Karpas-422 (cell line): ENCODE results near the gene NHEJ1. TPM values are rescaled to one million over a fixed set of nuclear protein-coding genes. Genes with fewer than 3 reads are reported as not detected.

Experiments
- DNase-seq: peaks from one replicate; pipeline ENCODE4 v3.0.0-alpha.2; 2015
- H2AFZ ChIP-seq: fragments of 200-600 bp; sonication (generic); 2 replicates; pipeline ENCODE4 v1.6.1; 2014; ENCODE audit warnings: antibody characterized with exemption, low read length, mixed read lengths
- H3K27ac ChIP-seq: fragments of 200-600 bp; sonication (generic); 2 replicates; pipeline ENCODE4 v1.5.1; 2014; ENCODE audit warnings: mild to moderate bottlenecking, low read length, moderate library complexity
- H3K27me3 ChIP-seq: fragments of 200-600 bp; sonication (generic); 2 replicates; pipeline ENCODE4 v1.6.1; 2014; ENCODE audit warnings: low read length, mixed read lengths
- H3K36me3 ChIP-seq: fragments of 200-600 bp; sonication (generic); 2 replicates; pipeline ENCODE4 v1.6.1; 2014; ENCODE audit warnings: low read length, mixed read lengths; ENCODE audit not compliant: insufficient read depth
- H3K4me1 ChIP-seq: fragments of 200-600 bp; sonication (generic); 2 replicates; pipeline ENCODE4 v1.6.1; 2014; ENCODE audit warnings: mild to moderate bottlenecking, low read length, mixed read lengths
- H3K4me2 ChIP-seq: fragments of 200-600 bp; sonication (generic); 2 replicates; pipeline ENCODE4 v1.6.1; 2014; ENCODE audit warnings: low read length, low read depth, mild to moderate bottlenecking; ENCODE audit not compliant: poor library complexity, severe bottlenecking
- H3K4me3 ChIP-seq: fragments of 200-600 bp; sonication (generic); 2 replicates; pipeline ENCODE4 v1.5.1; 2014; ENCODE audit warnings: mild to moderate bottlenecking, antibody characterized with exemption, low read length, mixed read lengths
- H3K79me2 ChIP-seq: fragments of 200-600 bp; sonication (generic); 2 replicates; pipeline ENCODE4 v1.6.1; 2014; ENCODE audit warnings: mild to moderate bottlenecking, low read length, mixed read lengths
- H3K9ac ChIP-seq: fragments of 200-600 bp; sonication (generic); 2 replicates; pipeline ENCODE4 v1.6.0; 2014; ENCODE audit warnings: low read length
- H3K9me2 ChIP-seq: fragments of 200-600 bp; sonication (generic), shearing (Covaris generic); replicated peaks from 2 replicates; pipeline ENCODE4 v1.6.0; 2014; ENCODE audit warnings: mild to moderate bottlenecking, low read length, moderate library complexity; ENCODE audit not compliant: insufficient read depth
- H3K9me3 ChIP-seq: fragments of 300-700, 200-600 bp; sonication (generic); 2 replicates; pipeline ENCODE4 v1.6.1; 2014; ENCODE audit warnings: low read length, mixed read lengths
- H4K20me1 ChIP-seq: fragments of 200-600 bp; sonication (generic); 2 replicates; pipeline ENCODE4 v1.6.1; 2014; ENCODE audit warnings: mild to moderate bottlenecking, antibody characterized with exemption, low read length, low read depth; ENCODE audit not compliant: insufficient read depth
- total RNA-seq: library from RNA; depleted of rRNA; stranded (reverse); fragments of >200 nt; shearing (Covaris generic); gene quantifications from 2 replicates; pipeline ENCODE4 v1.2.3, GENCODE V29; 2014; ENCODE audit warnings: low replicate concordance

NHEJ1 gene
- total RNA-seq, 1 experiment from 2014 or later = 21.5 TPM

- Histone ChIP-seq H3K4me1 (no peaks in the 10 kb centered on the region), H3K4me3 (no peak overlapping the region), H2AFZ (no peak overlapping the region), H3K27ac (no peak overlapping the region), H3K36me3 (peaks cover 6% of the 10 kb centered on the region; the same call in 1 of the 2 replicates), H3K9me2 (no peaks in the 10 kb centered on the region), H4K20me1 (no peaks in the 10 kb centered on the region), H3K27me3 (no peaks in the 10 kb centered on the region), H3K4me2 (no peak overlapping the region), H3K79me2 (no peaks in the 10 kb centered on the region), H3K9me3 (no peaks in the 10 kb centered on the region), H3K9ac (no peak overlapping the region)
- DNase-seq = no peak
Measured at GRCh38 chr2:219149667-219150066, 10.9 kb downstream of the NHEJ1 start.

DNA sequence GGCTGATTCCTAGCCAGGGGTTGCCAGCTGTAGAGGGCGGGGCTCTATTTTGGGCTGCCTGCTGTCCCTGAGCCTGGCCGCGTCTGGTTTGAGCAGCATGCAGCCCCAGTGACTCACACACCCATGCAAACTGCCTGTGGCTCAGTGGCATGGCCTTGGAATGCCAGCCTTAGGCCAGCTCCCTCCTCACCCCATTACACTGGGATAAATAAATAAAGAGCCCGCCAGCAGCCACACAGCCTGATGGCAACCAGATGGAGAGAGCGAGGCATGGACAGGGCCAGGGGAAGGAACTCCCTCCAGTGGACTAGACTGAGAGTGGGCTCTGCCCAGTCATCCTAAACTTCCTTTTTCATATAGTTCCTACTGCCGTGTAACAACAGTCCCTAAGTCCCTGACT lies 18.3 kb downstream of the NHEJ1 start:
- Histone ChIP-seq H3K27ac (no peak overlapping the region), H3K36me3 (peaks cover 7% of the 10 kb centered on the region; the same call in 1 of the 2 replicates), H3K4me2 (no peak overlapping the region)

GRCh38 chr2:219140722-219141121 lies 19.9 kb downstream of the NHEJ1 start:
- H2AFZ ChIP-seq = no peak overlapping the region

More for the DNA sequence above, 18.3 kb downstream of the NHEJ1 start:
- no peaks in the 10 kb centered on the region for H3K9me2 ChIP-seq
- no peaks in the 10 kb centered on the region for H3K79me2 ChIP-seq
- no peak overlapping the region for H3K9ac ChIP-seq
- H3K4me3 ChIP-seq = no peak overlapping the region
- no peak overlapping the region for H2AFZ ChIP-seq
- no peaks in the 10 kb centered on the region for H4K20me1 ChIP-seq
- H3K4me1 ChIP-seq = no peaks in the 10 kb centered on the region
- no peak for DNase-seq
- no peaks in the 10 kb centered on the region for H3K9me3 ChIP-seq
- no peaks in the 10 kb centered on the region for H3K27me3 ChIP-seq

DNA sequence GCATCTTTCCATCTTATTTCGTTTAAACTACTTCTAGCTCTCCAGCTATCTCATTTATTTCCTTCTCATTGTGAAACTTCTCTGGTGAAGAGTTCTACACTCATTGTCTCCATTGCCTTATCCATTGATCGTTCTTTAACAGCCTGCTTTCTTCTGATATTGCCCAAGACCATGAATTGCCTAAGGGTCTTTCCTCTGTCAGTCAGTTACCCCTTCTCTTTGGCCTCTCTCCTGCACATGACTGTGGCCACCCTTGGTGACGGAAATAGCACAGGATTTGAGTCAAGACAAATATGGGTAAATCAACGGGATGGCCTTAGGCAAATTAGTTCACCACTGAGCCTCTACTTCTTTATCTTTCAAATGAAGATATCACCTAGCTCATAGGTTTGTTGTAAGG lies 26.6 kb downstream of the NHEJ1 start:
- H3K4me2 ChIP-seq = no peak overlapping the region
- H3K4me1 ChIP-seq = peaks cover 6% of the 10 kb centered on the region
- no peak overlapping the region for H3K27ac ChIP-seq
- no peaks in the 10 kb centered on the region for H3K79me2 ChIP-seq
- H3K27me3 ChIP-seq = no peaks in the 10 kb centered on the region
- no peak overlapping the region for H3K9ac ChIP-seq
- H2AFZ ChIP-seq = no peak overlapping the region
- H3K9me2 ChIP-seq = no peaks in the 10 kb centered on the region
- H3K36me3 ChIP-seq = no peaks in the 10 kb centered on the region
- H3K4me3 ChIP-seq = no peak overlapping the region
- no peaks in the 10 kb centered on the region for H4K20me1 ChIP-seq
- no peak for DNase-seq
- H3K9me3 ChIP-seq = no peaks in the 10 kb centered on the region

More at GRCh38 chr2:219140722-219141121, 19.9 kb downstream of the NHEJ1 start:
- H3K4me1 ChIP-seq = no peaks in the 10 kb centered on the region
- H3K9ac ChIP-seq = no peak overlapping the region
- no peak overlapping the region for H3K27ac ChIP-seq
- peaks cover 7% of the 10 kb centered on the region; the same call in 1 of the 2 replicates for H3K36me3 ChIP-seq
- no peaks in the 10 kb centered on the region for H3K79me2 ChIP-seq
- no peaks in the 10 kb centered on the region for H3K9me2 ChIP-seq
- no peak overlapping the region for H3K4me2 ChIP-seq
- no peaks in the 10 kb centered on the region for H4K20me1 ChIP-seq
- H3K4me3 ChIP-seq = no peak overlapping the region
- H3K9me3 ChIP-seq = no peaks in the 10 kb centered on the region
- H3K27me3 ChIP-seq = no peaks in the 10 kb centered on the region
- no peak for DNase-seq

- H3K9ac ChIP-seq = no peak overlapping the region
- no peak overlapping the region for H3K27ac ChIP-seq
- no peak for DNase-seq
- no peak overlapping the region for H3K4me2 ChIP-seq
- no peaks in the 10 kb centered on the region for H3K79me2 ChIP-seq
- H3K9me2 ChIP-seq = no peaks in the 10 kb centered on the region
- no peaks in the 10 kb centered on the region for H3K36me3 ChIP-seq
- no peaks in the 10 kb centered on the region for H3K9me3 ChIP-seq
- H3K4me1 ChIP-seq = peaks cover 6% of the 10 kb centered on the region
- no peaks in the 10 kb centered on the region for H3K27me3 ChIP-seq
- H3K4me3 ChIP-seq = no peak overlapping the region
- no peaks in the 10 kb centered on the region for H4K20me1 ChIP-seq
- H2AFZ ChIP-seq = no peak overlapping the region
Measured at GRCh38 chr2:219131744-219132143, 28.9 kb downstream of the NHEJ1 start.

DNA sequence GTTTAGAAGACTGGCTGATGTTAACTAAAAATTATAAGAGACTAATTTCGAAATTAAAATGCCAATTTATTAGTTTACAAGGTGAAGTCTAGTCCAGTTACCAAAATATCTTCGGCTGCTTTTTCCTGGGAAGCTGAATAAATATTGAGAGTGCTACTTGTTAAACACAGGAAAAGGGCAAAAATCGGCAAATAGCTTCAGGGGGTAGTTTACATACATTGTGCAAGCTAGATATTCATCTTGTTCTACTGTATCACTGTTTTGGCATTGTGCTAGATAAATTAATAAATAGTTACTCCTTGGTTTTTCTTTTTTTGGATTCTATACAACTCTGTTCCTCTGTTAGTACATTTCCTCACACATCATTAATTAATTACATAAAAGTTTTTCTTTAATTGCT lies 29.3 kb downstream of the NHEJ1 start:
- no peaks in the 10 kb centered on the region for H3K27me3 ChIP-seq
- H3K9me2 ChIP-seq = no peaks in the 10 kb centered on the region
- no peak overlapping the region for H3K9ac ChIP-seq
- no peak overlapping the region for H3K4me2 ChIP-seq
- H3K4me1 ChIP-seq = peaks cover 6% of the 10 kb centered on the region
- H2AFZ ChIP-seq = no peak overlapping the region
- no peaks in the 10 kb centered on the region for H4K20me1 ChIP-seq
- no peak overlapping the region for H3K27ac ChIP-seq
- H3K9me3 ChIP-seq = no peaks in the 10 kb centered on the region
- no peak for DNase-seq
- no peaks in the 10 kb centered on the region for H3K36me3 ChIP-seq
- no peaks in the 10 kb centered on the region for H3K79me2 ChIP-seq
- no peak overlapping the region for H3K4me3 ChIP-seq

DNA sequence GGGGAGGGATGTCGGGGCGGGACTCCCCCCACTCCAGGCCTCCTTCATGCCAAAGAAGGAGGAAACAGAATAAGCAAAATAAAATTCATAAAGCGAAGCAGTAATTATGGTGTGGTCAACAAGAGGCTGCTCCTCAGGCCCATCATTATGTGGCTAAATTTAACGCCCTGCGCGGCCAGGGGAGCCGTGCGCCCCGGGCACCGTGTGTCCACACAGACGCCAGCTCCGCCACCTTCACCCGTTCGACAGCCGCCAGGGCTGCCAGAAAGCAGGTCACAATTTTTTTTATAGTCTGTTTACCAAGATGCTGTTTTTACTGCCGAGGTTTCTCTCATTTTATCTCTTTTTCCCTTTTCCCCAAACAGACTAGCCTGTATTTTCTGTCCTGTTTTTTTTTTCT lies 31.0 kb downstream of the NHEJ1 start:
- Histone ChIP-seq H3K27ac (no peak overlapping the region), H3K4me2 (no peak overlapping the region), H3K4me3 (no peak overlapping the region), H3K9me3 (no peaks in the 10 kb centered on the region), H3K27me3 (no peaks in the 10 kb centered on the region), H3K9me2 (no peaks in the 10 kb centered on the region), H3K36me3 (no peaks in the 10 kb centered on the region), H2AFZ (no peak overlapping the region), H4K20me1 (no peaks in the 10 kb centered on the region), H3K4me1 (peaks cover 6% of the 10 kb centered on the region), H3K9ac (no peak overlapping the region), H3K79me2 (no peaks in the 10 kb centered on the region)
- DNase-seq = no peak

- no peaks in the 10 kb centered on the region for H3K27me3 ChIP-seq
- no peaks in the 10 kb centered on the region for H3K9me3 ChIP-seq
- H3K36me3 ChIP-seq = no peaks in the 10 kb centered on the region
- no peaks in the 10 kb centered on the region for H3K9me2 ChIP-seq
- no peaks in the 10 kb centered on the region for H4K20me1 ChIP-seq
- H3K4me2 ChIP-seq = no peak overlapping the region
- H2AFZ ChIP-seq = no peak overlapping the region
- no peak for DNase-seq
- H3K9ac ChIP-seq = no peak overlapping the region
- no peak overlapping the region for H3K4me3 ChIP-seq
- H3K27ac ChIP-seq = no peak overlapping the region
- H3K79me2 ChIP-seq = no peaks in the 10 kb centered on the region
- H3K4me1 ChIP-seq = no peaks in the 10 kb centered on the region
Measured at GRCh38 chr2:219128396-219128795, 32.2 kb downstream of the NHEJ1 start.
